Activated T-cell treated with anti-CD3 and anti-CD28 coated beads for 24 hours (primary cell): ENCODE measurements around the gene IQCM.
"Not testable (repeated sequence)": the region's sequence is repeated elsewhere in the genome, so short reads cannot be mapped to it uniquely, and the experiment has no call there.

Source experiments
- DNase-seq: peaks from one replicate; pipeline ENCODE4 v3.0.0-alpha.2; 2020; ENCODE audit warnings: low read depth

IQCM gene

DNA sequence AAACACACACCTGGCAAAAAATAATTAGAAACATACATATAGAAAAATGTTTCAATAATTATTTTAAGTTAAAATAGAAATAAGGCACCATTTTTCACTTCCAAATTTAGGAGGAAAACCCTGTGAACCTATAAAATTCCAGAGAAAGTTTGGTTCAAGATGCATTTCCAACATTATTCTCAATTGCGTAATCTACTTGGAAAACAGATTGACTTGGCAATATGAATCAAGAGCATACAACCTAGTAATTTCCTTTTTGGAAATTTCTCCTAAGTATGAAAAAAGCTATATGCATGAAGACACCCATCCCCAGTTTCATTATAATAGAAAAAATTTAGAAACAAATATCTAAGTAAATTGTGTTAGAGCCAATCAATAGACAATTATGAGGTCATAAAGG, 242.9 kb downstream of the IQCM start:
- no peak for DNase-seq

DNA sequence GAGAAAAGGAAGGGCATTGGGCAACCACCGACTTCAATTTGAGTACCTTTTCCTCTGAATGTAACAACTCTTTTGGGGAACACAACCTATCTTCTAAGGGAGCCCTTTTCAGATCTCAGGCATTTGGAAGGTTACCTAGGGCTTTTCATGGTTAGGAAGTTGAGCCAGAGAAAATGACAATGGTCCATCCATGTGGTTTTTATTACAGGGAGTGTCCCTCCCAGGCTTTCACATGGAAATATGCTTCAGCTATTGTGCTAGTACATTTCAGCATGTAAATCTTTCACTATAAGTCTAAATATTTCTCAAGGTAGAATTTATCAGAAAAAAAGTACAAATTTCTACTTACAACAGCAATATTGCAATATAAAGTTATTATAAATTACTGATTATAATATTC, 259.8 kb downstream of the IQCM start:
- no peak for DNase-seq

DNA sequence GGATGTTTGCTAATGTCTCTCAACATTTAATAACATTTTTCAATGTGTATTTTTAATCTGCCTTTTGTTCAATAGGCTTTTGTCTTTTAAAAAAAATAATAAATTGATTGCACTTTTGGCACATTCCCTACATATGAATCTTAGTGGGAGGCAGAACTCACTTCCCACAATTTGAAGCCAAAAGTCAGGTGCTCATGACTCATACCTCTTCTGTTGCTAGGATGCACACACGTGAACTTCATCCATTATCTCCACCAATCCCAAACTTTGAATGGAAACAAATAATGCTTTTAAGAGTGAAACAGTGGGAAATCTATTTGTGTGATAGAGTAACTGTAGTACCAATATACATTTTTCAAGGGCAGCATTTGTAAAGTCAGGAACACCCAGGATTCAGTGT, 260.5 kb downstream of the IQCM start:
- no peak for DNase-seq

DNA sequence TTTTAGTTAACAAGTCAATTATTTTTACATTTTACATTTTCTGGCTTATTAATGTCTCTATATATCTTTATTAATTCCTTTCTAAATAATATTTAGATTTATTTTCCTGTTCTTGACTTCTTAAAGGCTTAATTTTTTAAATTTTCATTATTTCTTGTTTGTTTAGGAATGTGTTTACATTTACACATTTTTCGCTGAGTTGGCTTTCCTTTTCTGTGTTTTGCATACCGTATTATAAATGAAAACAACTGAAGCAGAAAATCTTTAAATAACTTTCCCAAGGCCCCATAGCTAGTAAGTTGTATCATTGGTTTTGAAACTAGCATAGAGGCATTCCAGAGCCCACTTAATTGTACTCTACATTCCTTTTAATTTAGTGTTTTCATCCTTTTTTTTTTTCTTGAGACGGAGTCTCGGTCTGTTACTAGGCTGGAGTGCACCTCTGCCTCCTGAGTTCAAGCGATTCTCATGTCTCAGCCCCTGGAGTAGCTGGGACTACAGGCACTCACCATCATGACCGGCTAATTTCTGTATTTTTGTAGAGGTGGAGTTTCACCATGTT, 261.6 kb downstream of the IQCM start:
- no peak for DNase-seq

DNA sequence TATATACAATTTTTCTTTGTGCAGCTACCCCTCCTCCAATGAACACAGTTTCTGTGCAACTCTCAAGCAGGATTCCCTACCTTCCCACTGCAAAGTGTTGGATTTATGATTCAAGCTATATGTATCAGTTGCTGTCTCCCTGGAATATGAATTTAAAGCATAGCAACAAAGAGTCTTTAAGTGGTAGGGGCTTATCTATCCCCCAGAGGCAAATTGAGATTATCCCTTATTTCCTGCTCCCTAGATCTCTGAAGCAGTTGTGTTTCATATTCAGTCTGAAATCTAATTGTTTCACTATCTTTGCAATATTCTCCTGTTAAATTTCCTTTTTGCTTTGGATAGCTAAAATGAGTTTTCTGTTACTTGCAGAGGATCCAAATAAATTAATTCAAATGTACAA, 263.0 kb downstream of the IQCM start:
- DNase-seq = no peak

DNA sequence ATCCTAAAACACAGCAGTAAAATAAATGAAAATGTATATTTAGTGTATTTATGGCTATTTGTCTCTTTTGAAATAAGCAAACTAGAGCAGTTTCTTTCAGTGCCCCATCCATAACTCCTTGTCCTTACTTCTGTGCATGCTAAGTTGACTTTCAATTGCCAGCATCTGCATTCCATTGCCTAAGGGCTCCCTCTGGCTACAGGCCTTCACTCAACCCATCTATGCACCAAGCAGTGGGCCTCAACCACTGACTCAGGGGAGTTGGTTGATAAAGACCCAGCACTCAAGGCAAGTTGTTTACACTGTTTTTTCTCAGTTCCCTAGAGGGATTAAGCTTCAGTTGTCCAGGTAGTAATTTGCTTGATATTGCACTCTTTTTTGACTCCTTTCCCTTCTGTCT, 265.7 kb downstream of the IQCM start:
- DNase-seq = no peak

DNA sequence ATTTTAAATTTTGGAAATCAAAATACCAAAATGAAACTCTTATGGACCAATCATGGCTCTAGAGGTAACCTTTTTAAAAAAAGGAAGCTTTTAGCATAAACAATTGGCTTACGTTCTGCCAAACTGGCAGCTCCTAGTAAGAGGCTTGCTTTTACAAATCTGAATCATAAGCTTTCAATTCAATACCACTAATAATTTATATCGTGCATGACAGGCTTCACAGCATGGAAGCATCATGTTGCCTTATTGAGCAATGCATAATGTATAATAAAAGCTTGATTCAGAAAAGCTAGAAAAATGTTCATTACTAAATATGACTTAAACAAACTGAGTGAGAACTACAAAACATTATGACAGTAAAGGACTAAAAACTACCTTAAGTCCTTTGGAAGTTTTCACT, 280.9 kb downstream of the IQCM start:
- no peak for DNase-seq

DNA sequence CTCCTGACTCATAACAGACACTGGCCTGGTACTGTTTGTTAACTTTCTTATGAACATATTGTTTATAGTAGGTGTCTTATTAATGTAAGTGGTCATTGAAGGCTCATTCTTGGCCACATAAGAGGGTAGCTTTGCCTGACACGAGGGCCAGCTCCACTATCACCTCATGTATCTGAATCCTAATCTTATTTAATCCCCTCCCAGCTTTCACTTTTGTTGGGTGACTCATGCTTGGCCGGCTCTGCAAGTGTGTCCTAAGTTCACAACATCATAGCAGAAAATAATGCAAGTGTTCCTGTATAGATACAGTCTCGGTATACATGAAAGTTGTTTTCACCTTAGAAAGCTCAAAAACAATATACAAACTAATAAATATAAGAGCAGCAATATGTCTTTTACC, 283.8 kb downstream of the IQCM start:
- DNase-seq = no peak

DNA sequence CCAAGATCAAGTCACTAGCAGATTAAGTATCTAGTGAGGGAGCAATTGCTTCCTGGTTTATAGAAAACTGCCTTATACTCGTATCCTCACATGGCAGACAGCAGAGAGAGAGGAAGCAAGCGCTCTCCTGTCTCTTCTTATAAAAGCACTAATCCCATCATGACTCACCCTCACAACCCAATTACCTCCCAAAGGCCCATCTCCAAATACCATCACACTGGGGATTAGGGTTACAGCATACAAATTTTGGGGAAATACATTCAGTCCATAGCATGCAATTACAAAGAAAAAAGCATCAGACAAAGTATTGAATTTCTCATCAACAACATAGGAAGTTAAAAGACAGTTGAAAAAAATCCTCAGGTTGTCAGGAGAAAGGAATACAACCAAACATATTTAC, 292.6 kb downstream of the IQCM start:
- DNase-seq = no peak

DNA sequence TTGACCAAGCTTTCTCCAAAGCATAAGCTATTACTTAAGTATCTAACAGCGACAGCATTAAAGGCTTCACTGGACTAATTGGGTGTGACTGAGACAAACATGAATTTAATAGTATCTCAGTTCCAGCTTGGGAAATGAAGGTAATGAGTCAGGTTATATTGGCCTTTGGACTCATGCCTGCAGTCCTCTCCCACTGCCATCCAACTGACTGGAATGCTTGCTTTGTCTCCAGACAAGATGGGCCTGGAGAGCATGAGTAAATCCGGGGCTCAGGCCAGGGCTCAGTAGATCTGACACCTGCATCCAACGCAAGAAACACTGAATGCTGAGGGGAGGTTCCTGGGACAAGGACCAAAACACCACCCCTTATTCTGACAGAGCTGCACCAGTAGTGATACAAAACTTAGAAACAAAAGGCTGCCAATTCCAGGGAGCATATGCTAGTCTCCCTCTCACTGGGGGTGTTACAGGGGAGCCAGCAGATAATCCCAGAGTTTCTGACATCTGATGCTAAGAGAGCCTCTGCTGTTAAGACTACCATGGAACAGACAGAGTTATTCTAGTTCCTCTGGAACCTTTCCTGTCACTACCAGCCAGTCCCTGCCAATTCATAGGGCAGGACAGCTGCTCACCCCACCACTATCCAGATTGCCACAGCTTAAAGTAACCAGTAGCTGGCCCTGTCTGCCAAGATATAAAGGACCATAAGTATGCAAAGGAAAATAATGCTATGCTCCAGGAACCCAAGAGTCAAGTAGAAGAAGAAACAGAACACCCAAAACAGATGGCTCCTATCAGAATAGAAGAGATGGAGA, 293.8 kb downstream of the IQCM start:
- DNase-seq = no peak

DNA sequence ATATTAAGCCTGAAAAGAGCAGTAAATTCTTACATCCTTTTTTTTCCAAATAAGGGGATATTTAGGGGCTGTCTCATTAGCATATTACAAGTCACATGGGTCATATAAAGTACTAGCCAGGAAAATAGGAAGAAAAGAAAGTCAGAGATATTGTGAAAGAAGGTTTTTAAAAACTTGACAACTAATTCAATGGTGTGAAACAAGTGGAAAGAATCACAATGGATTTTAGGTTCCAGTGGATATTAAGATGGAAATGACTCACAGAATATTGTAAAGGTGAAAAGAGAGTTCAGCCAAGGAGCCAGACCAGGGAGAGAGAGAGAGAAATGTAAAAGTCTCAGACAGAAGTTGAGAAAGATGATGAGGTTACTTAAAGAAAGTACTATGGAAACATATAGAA, 297.2 kb downstream of the IQCM start:
- no peak for DNase-seq

DNA sequence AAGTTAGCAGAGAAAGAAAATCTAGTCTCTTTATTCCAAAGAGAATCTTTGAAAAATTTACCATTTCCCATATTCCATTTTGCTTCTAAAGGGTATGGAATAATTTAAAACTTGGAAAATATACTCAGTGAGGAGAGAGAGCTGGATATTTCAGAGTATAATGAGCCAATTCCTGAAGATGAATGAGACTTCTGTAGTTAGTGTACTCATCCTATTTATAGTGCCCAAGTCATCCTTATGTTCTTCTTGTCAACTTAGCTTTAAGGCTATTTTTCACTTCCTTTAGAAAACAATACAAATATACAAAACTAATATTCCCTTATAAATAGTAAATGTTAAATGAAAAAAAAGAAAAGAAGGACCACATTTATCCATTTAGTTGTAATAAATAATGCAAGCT, 302.6 kb downstream of the IQCM start:
- no peak for DNase-seq

DNA sequence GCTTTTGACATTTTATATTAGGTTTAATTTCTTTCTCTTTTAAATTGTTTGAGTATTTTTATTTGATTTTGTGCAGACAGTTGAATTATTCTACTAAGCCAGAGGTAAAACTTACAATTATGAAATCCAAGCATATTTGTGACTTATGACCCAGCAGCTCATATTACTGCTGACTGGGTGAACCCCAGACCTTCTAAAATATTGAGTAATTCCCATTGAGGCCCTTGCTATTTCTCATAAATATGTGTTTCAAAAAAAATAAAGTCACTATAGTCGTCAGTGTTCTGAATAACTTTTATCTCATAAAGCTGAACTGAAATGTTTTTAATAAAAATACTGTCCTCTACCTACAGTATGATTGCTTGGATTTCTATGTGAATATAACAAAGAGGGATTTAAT, 303.1 kb downstream of the IQCM start:
- DNase-seq = no peak

DNA sequence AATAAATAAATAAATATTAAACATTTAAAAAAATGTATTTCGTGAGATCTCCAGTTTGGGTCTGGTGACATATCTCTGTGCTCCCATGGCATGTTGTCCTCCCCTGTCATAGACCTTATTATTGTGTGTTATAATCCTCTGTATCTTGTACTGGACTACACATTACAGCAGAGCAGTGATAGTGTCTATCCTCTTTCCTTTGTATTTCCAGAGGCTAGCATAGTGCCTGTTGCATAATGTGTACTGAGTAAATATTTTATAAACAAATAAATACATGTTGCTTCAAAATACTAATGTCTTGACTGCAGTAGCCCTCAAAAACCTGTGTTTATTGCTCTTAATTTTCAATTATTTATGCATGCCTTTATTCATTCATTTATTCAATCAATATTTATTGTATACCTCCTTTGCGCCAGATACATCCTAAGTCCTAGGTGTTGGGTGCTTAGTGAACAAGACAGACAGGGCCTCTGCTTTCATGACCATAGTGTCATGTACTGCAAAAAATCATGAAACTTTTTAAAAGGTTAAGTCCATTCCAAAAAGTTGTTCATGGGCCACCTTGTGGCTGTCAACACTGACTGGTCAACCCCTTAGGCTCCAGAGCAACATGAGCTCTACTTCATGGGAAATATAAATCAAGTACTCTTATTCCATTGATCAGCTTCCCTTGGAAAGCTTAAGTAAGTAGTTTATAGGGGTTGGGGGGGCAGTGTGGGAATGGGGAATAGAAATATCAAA, 303.9 kb downstream of the IQCM start:
- DNase-seq = no peak

DNA sequence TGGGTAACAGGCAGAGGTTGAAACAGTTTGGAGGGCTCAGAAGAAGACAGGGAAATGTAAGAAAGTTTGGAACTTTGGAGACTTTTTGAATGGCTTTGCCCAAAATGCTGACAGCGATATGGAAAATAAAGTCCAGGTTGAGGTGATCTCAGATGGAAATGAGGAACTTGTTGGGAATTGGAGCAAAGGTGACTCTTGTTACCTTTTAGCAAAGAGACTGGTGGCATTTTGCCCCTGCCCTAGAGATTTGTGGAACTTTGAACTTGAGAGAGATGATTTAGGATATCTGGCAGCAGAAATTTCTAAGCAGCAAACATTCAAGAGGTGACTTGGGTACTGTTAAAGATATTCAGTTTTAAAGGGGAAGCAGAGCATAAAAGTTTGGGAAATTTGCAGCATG, 308.3 kb downstream of the IQCM start:
- not testable (repeated sequence) for DNase-seq

DNA sequence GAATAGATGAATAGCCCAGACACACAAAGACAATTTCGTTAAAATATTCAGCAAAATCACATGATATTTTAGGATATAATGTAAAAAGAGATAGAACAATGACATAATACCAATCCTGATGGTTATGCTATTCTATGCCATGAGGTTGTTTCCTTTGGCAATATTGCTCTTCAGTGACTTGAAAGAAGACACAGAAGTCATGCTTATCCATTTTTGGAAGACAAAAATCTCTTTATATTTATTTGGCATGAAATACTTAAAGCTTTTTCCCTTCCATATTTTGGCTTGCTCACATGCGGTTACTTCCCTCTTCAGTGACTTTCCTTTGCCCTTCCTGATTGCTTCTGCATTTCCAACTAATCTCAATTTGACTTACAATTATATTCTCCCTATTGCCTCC, 314.8 kb downstream of the IQCM start:
- no peak for DNase-seq

DNA sequence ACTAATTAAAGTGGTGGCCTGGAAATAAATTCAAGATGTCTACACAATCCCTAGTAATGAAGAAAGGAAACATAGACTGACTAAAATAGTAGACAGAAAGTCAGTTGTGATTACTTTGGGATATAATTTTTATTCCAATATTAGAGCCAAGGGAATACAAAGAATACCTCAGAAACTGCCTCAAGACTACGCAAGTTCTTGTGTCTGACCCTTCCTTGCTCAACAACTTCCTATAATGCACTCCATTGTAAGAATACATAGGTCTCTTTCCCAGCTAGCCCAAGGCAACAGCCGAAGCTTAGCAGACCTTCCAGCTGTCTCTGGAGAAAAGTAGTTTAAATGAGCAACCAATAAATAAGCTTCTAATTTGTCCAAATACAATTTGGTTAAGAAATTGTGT, 315.9 kb downstream of the IQCM start:
- DNase-seq = no peak

DNA sequence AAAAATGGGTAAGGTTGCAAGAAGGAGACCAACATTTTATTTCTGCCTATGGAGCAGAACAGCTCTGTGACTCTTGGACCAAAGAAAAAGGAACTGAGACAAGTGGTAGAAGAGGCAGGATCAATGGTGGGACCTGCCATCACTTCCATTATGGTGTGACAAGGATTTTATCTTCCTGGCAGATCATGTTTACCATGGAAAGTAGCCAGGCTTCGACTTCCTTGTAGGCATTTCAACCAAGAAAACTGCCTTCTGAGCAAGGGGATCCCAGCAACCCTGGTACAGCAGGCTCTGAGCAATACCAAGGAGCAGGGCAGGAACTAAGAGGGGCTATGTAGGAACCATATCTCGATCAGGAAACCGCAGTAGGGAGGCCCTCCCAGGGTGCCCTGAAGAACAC, 317.4 kb downstream of the IQCM start:
- DNase-seq = no peak

DNA sequence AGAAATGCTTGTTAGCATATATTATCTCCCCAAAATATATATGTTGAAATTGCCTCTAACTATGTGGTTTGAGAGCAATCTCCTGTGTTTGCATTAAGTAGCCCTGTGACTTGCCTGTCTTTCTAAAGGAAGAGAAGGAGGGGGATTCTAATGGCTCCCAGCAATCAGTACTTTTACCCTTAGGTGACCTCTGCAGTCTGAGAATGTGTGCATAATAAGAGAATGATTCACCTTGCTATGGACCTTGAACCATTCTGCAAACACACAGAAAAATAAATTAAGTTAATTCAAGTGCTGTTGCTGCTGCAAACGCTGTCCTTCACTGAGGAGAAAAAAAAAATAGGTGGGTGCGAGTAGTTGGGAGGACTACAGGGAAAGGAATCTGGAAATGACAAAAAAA, 322.2 kb downstream of the IQCM start:
- DNase-seq = no peak

DNA sequence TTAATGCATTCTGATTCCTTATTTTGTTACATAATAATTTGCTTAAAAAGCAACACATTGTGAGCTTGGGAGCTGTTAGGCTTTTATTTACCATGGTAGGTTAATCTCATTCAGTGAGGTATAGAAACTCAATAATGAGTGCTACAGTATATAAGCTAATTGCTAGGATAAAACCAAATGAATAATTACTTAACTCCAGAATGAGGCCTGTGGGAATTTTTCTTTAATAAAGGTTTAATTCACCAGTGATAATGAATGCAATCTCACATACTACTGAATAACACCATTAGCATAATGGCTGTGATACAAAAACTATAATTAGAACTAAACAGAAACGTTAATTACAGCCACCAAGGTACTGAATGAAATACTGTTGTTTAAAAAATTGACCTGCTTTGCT, 326.3 kb downstream of the IQCM start:
- DNase-seq = no peak

DNA sequence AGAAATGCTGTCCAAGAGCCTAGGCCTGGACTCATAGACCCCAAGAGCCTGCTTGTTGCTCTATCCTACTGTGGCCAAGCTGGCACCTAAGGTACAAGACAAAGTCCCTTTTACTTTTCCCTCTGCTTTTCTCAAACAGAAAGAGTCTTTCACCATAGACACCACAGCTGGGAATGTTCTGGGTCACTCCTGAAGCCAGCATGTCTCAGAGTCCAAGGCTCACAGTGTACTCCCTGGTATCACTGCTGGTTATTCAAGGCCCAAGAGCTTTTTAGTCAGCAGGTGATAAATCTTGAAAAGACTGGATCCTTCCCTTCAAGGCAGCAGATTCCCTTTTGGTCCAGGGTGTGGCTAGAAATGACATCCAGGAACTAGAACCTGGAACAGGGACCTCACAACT, 328.8 kb downstream of the IQCM start:
- DNase-seq = no peak

DNA sequence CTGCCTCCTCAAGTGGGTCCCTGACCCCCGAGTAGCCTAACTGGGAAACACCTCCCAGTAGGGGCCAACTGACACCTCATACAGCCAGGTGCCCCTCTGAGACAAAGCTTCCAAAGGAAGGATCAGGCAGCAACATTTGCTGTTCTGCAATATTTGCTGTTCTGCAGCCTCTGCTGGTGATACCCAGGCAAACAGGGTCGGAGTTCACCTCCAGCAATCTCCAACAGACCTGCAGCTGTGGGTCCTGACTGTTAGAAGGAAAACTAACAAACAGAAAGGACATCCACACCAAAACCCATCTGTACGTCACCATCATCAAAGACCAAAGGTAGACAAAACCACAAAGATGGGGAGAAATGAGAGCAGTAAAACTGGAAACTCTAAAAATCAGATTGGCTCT, 347.0 kb downstream of the IQCM start:
- not testable (repeated sequence) for DNase-seq

DNA sequence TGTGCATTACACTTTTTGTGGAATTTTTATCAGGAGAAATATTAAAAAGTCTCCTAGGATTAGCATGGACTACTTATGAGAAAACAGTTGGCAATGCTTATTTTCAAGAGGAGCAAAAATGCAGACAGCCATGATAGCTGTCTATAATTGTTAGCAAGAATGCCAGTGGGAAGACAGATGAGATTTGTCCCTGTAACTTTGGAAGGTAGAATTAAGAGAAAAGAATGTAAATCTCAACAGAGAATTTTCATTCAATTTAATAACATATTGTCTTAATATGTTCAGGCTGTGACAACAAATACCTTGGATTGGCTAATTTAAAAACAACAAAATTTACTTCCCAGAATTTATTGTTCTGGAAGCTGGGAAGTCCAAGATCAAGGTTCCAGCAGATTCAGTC, 349.2 kb downstream of the IQCM start:
- DNase-seq = no peak

DNA sequence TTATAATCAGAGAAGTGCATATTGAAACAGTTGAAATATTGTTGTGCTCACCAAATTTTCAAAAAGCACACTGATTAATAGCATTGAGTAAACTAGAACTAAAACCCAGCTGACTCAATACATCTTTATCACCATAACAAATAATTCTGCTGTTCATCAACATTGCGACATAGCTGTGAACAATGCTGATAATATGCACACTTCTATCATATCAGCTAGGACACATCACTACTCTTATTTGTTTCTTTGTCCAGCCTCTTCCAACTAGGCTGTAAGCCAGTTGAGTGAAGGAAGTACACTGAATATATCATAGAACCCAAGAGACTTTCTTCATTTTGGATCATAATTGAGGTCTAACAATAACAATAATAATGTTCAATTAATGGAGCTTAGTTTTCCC, 349.7 kb downstream of the IQCM start:
- no peak for DNase-seq
